GM12891 (cell line): Measurements from ENCODE around the gene PAX1.

ENCODE experiments used
- POLR2A ChIP-seq: IDR thresholded peaks from 2 replicates; pipeline ENCODE4 v1.6.1; 2011; ENCODE audit warnings: low read depth, low read length, control low read depth
- POLR2AphosphoS5 ChIP-seq: IDR thresholded peaks from 2 replicates; pipeline ENCODE4 v1.6.1; 2011; ENCODE audit warnings: low read depth, low read length, control low read depth

DNA sequence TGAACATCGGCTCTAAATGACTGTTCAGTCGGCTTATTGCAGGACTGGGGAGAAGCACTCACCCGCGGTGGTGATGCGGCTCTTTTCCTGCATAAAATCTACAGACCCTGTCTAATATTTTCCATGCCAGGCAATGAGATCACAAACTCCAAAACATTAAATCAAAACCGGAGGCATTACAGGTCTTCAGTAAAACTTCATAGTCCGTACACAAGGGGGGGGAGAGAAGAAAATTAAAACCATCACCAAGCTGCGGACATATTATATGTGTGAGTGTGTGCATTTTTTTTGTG lies 6.3 kb upstream of the PAX1 start:
- TF ChIP-seq POLR2A (no peak), POLR2AphosphoS5 (no peak)
